A549 (cell line): ENCODE data around the gene KIF2A. TPM values are rescaled to one million over a fixed set of nuclear protein-coding genes. Genes with fewer than 3 reads are reported as not detected.
A peak's percentile ranks its signal among the peaks of the same experiment; 100 is the strongest.

Source experiments
- ATAC-seq, 2 experiments: fragments of 200-7000 bp in 1 of 2; fragments of >200 bp in 1 of 2; cut with Nextera tagmentation in 1 of 2; cut with Tn5 transposase in 1 of 2; 3 replicates each; pipeline versions ENCODE4 v1.8.0 to v1.9.1; 2018 to 2020; ENCODE audit warnings: mild to moderate bottlenecking in 1 of 2, moderate library complexity in 1 of 2
- CTCF ChIA-PET: fragments of 300-600 bp; sonication (Branson Sonifier 250); formaldehyde crosslinking; extraction: SDS; loops from one replicate; lab custom pipeline; 2021; ENCODE audit warnings: antibody characterized with exemption, inconsistent platforms; lab: Yijun Ruan, JAX
- POLR2A ChIA-PET: fragments of 350-600 bp; formaldehyde crosslinking; extraction: SDS; loops from one replicate; lab custom pipeline; 2021; ENCODE audit warnings: antibody characterized with exemption, inconsistent platforms; lab: Yijun Ruan, JAX
- DNase-seq, 2 experiments: peaks; one replicate each; pipeline versions ENCODE4 v3.0.0 to v3.0.0-alpha.2; 2011 to 2016; ENCODE audit warnings: low read depth in 1 of 2, low spot score in 1 of 2
- FAIRE-seq: peaks from 2 replicates; lab custom pipeline; 2011; peaks lifted over from hg19 to GRCh38; lab: Jason Lieb, UNC
- H3K27ac ChIP-seq, 2 experiments: fragments of >200 bp; sonication (Bioruptor Twin); formaldehyde crosslinking; 3 replicates each; pipeline ENCODE4 v1.5.1; 2016 to 2017
- H3K4me1 ChIP-seq: fragments of >200 bp; sonication (Bioruptor Twin); formaldehyde crosslinking; 3 replicates; pipeline ENCODE4 v1.6.1; 2016
- H3K4me2 ChIP-seq: fragments of >200 bp; sonication (Bioruptor Twin); formaldehyde crosslinking; 3 replicates; pipeline ENCODE4 v1.6.1; 2016
- H3K4me3 ChIP-seq: fragments of >200 bp; sonication (Bioruptor Twin); formaldehyde crosslinking; 3 replicates; pipeline ENCODE4 v1.5.1; 2016
- H3K9me3 ChIP-seq: fragments of >200 bp; sonication (Bioruptor Twin); formaldehyde crosslinking; 3 replicates; pipeline ENCODE4 v1.6.1; 2016
- CHD4 ChIP-seq: fragments of 200-600 bp; sonication (generic); IDR thresholded peaks from 2 replicates; pipeline ENCODE4 v1.6.1; 2016; ENCODE audit warnings: antibody characterized with exemption, mild to moderate bottlenecking, borderline replicate concordance
- HDAC2 ChIP-seq: fragments of 200-600 bp; sonication (generic); IDR thresholded peaks from 2 replicates; pipeline ENCODE4 v1.6.1; 2016
- HEYL ChIP-seq: fragments of 250-450 bp; sonication (Bioruptor Pico); IDR thresholded peaks from 2 replicates; pipeline ENCODE4 v1.8.0; 2021; ENCODE audit warnings: mild to moderate bottlenecking, moderate library complexity
- HOXB13 ChIP-seq: fragments of 250-450 bp; sonication (Bioruptor Pico); IDR thresholded peaks from 2 replicates; pipeline ENCODE4 v1.5.0; 2020; ENCODE audit warnings: low read depth, mild to moderate bottlenecking, moderate library complexity
- HOXB5 ChIP-seq: fragments of 250-450 bp; sonication (Bioruptor Pico); IDR thresholded peaks from 2 replicates; pipeline ENCODE4 v1.5.0; 2020; ENCODE audit warnings: mild to moderate bottlenecking, moderate library complexity
- JUN ChIP-seq, 2 experiments: fragments of >200 bp; sonication (Bioruptor Twin); formaldehyde crosslinking; IDR thresholded peaks; 2 replicates in 1 of 2; 3 replicates in 1 of 2; pipeline ENCODE4 v1.6.1; 2016 to 2017
- KDM1A ChIP-seq: fragments of 200-600 bp; sonication (generic); IDR thresholded peaks from 2 replicates; pipeline ENCODE4 v1.6.1; 2016; ENCODE audit warnings: low read depth, mild to moderate bottlenecking
- MAFK ChIP-seq: fragments of 450-650 bp; IDR thresholded peaks from 2 replicates; pipeline ENCODE4 v1.6.1; 2014; ENCODE audit not compliant: partially characterized antibody
- MAZ ChIP-seq: fragments of 150-350 bp; IDR thresholded peaks from 2 replicates; pipeline ENCODE4 v1.6.1; 2014; ENCODE audit warnings: antibody characterized with exemption, low read depth, low read length, borderline replicate concordance
- MYC ChIP-seq: IDR thresholded peaks from 2 replicates; pipeline ENCODE4 v1.6.1; 2012; ENCODE audit warnings: mild to moderate bottlenecking, inconsistent platforms, low read length, improper control_type of control experiment, borderline replicate concordance
- NPAS2 ChIP-seq: fragments of 250-450 bp; sonication (Bioruptor Pico); IDR thresholded peaks from 2 replicates; pipeline ENCODE4 v1.8.0; 2022; ENCODE audit warnings: mild to moderate bottlenecking, moderate library complexity, borderline replicate concordance
- PHF8 ChIP-seq: fragments of 200-600 bp; sonication (generic); IDR thresholded peaks from 2 replicates; pipeline ENCODE4 v1.6.1; 2016; ENCODE audit warnings: low read depth, mild to moderate bottlenecking, antibody characterized with exemption, moderate library complexity, borderline replicate concordance
- POLR2A ChIP-seq: IDR thresholded peaks from 2 replicates; pipeline ENCODE4 v1.6.1; 2012; ENCODE audit warnings: mild to moderate bottlenecking, low read length
- RAD21 ChIP-seq, 2 experiments: fragments of >200 bp in 1 of 2; sonication (Bioruptor Twin) in 1 of 2; formaldehyde crosslinking in 1 of 2; IDR thresholded peaks in 1 of 2; conservative IDR thresholded peaks in 1 of 2; 2 replicates in 1 of 2; 3 replicates in 1 of 2; pipeline ENCODE4 v1.6.1; 2012 to 2018; ENCODE audit warnings: inconsistent platforms in 1 of 2
- RCOR1 ChIP-seq: fragments of 150-350 bp; IDR thresholded peaks from 2 replicates; pipeline ENCODE4 v1.6.1; 2014; ENCODE audit warnings: antibody characterized with exemption, low read length, low read depth
- RNF2 ChIP-seq: fragments of 200-600 bp; sonication (generic); IDR thresholded peaks from 2 replicates; pipeline ENCODE4 v1.6.1; 2016; ENCODE audit warnings: low read depth, mild to moderate bottlenecking, antibody characterized with exemption, moderate library complexity, borderline replicate concordance
- ZFP36 ChIP-seq: fragments of 450-650 bp; IDR thresholded peaks from 2 replicates; pipeline ENCODE4 v1.6.1; 2014; ENCODE audit warnings: borderline replicate concordance; ENCODE audit not compliant: partially characterized antibody
- WGBS: methylation state at CpG from one replicate; pipeline ENCODE4 v1.1.6; 2017; ENCODE audit errors: missing lambda C conversion rate; 5-methylcytosine and 5-hydroxymethylcytosine counted together
- polyA plus RNA-seq, 4 experiments: library from polyadenylated mRNA; depleted of rRNA in 3 of 4; stranded (reverse); fragments of >200 nt; fragmentation: RNase III in 1 of 4; extraction: RNeasy Plus Mini Kit Qiagen cat#74134 plus additional on column Dnase treatment in 1 of 4; gene quantifications; 2 replicates in 3 of 4; 3 replicates in 1 of 4; pipeline ENCODE4 v1.2.3, GENCODE V29; 2011 to 2017
- TF ChIP-seq, protein P1 (sequence below): IDR thresholded peaks from 2 replicates; pipeline ENCODE4 v1.6.1; 2012; ENCODE audit warnings: low read depth, borderline replicate concordance
- TF ChIP-seq, protein P2 (sequence below): fragments of 450-650 bp; IDR thresholded peaks from 2 replicates; pipeline ENCODE4 v1.6.1; 2014; ENCODE audit warnings: antibody characterized with exemption
- TF ChIP-seq, protein P3 (sequence below): fragments of >200 bp; sonication (Bioruptor Twin); formaldehyde crosslinking; IDR thresholded peaks from 2 replicates; pipeline ENCODE4 v1.6.1; 2016

The KIF2A gene
- polyA plus RNA-seq, 2 of the 4 experiments (the other 2 are of a cell fraction): 44.5 to 68.9 TPM

- peak overlapping the region; percentile 88 for H3K4me2 ChIP-seq
- H3K27ac ChIP-seq: peak overlapping the region; percentile 94 to 96
- H3K4me1 ChIP-seq: peaks cover 11% of the 10 kb centered on the region
- POLR2A ChIA-PET: interaction anchor here (0.8 to 1.6 kb wide), 5 partner anchors 8 to 98 kb away, joined by 3 to 8 read pairs (median 3); partner anchors contain the start of gene DIMT1
- H3K4me3 ChIP-seq: peak overlapping the region; percentile 99
- TF ChIP-seq, protein P1, sequence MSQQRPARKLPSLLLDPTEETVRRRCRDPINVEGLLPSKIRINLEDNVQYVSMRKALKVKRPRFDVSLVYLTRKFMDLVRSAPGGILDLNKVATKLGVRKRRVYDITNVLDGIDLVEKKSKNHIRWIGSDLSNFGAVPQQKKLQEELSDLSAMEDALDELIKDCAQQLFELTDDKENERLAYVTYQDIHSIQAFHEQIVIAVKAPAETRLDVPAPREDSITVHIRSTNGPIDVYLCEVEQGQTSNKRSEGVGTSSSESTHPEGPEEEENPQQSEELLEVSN: no peak
- TF ChIP-seq HEYL (0 out of 2 replicates have a peak, but pooled peaks have one; percentile 56), KDM1A (no peak), ZFP36 (no peak)
- ATAC-seq (no peak), DNase-seq (no peak), FAIRE-seq (no peak)
- CTCF ChIA-PET: interaction anchor here (0.7 to 1.6 kb wide), 4 partner anchors 9 to 97 kb away, joined by 3 to 4 read pairs (median 4); no protein-coding TSS in a partner anchor
- H3K9me3 ChIP-seq: no peaks in the 10 kb centered on the region
- WGBS: 77% methylated on average over 4 of the region's 4 CpGs
Measured at GRCh38 chr5:62305358-62305714, 670 bp upstream of the KIF2A start.

GRCh38 chr5:62306323-62306895 lies 403 bp downstream of the KIF2A start:
- H3K4me3 ChIP-seq: peak overlapping the region; percentile 99
- FAIRE-seq: no peak
- peak overlapping the region; percentile 94 to 96 for H3K27ac ChIP-seq
- peak overlapping the region; percentile 98 for H3K4me2 ChIP-seq
- POLR2A ChIA-PET: interaction anchor here (0.8 to 1.6 kb wide), 6 partner anchors 9 to 97 kb away, joined by 3 to 8 read pairs (median 4); partner anchors contain the start of gene DIMT1
- TF ChIP-seq, protein P2, sequence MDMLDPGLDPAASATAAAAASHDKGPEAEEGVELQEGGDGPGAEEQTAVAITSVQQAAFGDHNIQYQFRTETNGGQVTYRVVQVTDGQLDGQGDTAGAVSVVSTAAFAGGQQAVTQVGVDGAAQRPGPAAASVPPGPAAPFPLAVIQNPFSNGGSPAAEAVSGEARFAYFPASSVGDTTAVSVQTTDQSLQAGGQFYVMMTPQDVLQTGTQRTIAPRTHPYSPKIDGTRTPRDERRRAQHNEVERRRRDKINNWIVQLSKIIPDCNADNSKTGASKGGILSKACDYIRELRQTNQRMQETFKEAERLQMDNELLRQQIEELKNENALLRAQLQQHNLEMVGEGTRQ: no peak
- no peak for TF ChIP-seq RAD21 (conservative IDR thresholded peaks at IDR 0.05 in 1 of 2, IDR thresholded peaks at IDR 0.05 in 1 of 2)
- 0 out of 2 replicates have a peak, but pooled peaks have one; percentile 4 for TF ChIP-seq POLR2A
- TF ChIP-seq MAFK: no peak
- TF ChIP-seq, protein P3, sequence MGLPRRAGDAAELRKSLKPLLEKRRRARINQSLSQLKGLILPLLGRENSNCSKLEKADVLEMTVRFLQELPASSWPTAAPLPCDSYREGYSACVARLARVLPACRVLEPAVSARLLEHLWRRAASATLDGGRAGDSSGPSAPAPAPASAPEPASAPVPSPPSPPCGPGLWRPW: no peak
- TF ChIP-seq, protein P1: no peak
- TF ChIP-seq NPAS2: no peak
- no peak for TF ChIP-seq HDAC2
- TF ChIP-seq RCOR1: no peak
- no peak for TF ChIP-seq RNF2
- peak in 1 of 2 experiments; percentile 17; a peak in 1 of 5 replicates for TF ChIP-seq JUN (IDR thresholded peaks at IDR 0.05)
- TF ChIP-seq CHD4: no peak
- TF ChIP-seq KDM1A: no peak
- TF ChIP-seq HOXB13 (CRISPR knock-in tag): no peak
- no peak; the same call in 1 of the 2 replicates for TF ChIP-seq MAZ
- peak; percentile 72 for TF ChIP-seq PHF8
- no peak for TF ChIP-seq HOXB5 (CRISPR knock-in tag)
- no peak for TF ChIP-seq MYC
- TF ChIP-seq, all 56 proteins: peak for 3
- no CpG with 5 or more reads among the region's 67 CpGs for WGBS
- ATAC-seq (peak; percentile 74 to 75), DNase-seq (no peak)
- H3K4me1 ChIP-seq: peaks cover 11% of the 10 kb centered on the region
- H3K9me3 ChIP-seq: no peaks in the 10 kb centered on the region
- CTCF ChIA-PET: interaction anchor here (1.2 to 1.6 kb wide), 2 partner anchors 45 to 96 kb away, joined by 4 read pairs; no protein-coding TSS in a partner anchor
